ENCODE measurements around the gene PRDM8. TPM values are rescaled to one million over a fixed set of nuclear protein-coding genes. Genes with fewer than 3 reads are reported as not detected.

PRDM8 gene
- total and polyA plus RNA-seq, 2 experiments from 2014 or later: 0.65 to 1.8 TPM

DNA sequence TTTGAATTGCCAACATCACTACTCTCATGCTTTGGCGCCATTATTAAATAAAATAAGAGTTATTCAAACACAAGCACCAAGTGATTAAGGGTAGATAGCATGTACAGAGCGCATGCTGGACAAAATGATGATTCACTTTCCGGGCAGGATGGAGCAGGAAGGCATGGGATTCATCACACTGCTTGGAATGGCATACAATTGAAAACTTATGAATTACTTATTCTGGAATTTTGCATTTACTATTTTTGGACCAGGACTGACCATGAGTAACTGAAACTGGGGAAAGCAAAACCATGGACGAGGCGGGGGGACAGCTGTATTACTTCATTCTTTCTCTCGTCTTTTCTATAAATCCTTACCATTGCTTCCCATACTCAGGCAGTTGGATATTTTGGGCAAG is 40.7 kb downstream of the PRDM8 start:
- H3K4me2 ChIP-seq: no peak overlapping the region
- peaks cover 36% of the 10 kb centered on the region for H3K27me3 ChIP-seq
- no peak for DNase-seq (ENCODE audit: low spot score)
- no peak overlapping the region for H3K27ac ChIP-seq
- H3K79me2 ChIP-seq: no peaks in the 10 kb centered on the region
- no peak for TF ChIP-seq EZH2 (IDR thresholded peaks at IDR 0.05; ENCODE audit: borderline replicate concordance)
- TF ChIP-seq, protein P1, sequence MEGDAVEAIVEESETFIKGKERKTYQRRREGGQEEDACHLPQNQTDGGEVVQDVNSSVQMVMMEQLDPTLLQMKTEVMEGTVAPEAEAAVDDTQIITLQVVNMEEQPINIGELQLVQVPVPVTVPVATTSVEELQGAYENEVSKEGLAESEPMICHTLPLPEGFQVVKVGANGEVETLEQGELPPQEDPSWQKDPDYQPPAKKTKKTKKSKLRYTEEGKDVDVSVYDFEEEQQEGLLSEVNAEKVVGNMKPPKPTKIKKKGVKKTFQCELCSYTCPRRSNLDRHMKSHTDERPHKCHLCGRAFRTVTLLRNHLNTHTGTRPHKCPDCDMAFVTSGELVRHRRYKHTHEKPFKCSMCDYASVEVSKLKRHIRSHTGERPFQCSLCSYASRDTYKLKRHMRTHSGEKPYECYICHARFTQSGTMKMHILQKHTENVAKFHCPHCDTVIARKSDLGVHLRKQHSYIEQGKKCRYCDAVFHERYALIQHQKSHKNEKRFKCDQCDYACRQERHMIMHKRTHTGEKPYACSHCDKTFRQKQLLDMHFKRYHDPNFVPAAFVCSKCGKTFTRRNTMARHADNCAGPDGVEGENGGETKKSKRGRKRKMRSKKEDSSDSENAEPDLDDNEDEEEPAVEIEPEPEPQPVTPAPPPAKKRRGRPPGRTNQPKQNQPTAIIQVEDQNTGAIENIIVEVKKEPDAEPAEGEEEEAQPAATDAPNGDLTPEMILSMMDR (IDR thresholded peaks at IDR 0.05; ENCODE audit: poor library complexity): no peak
- no peak for TF ChIP-seq EZH2phosphoT487 (IDR thresholded peaks at IDR 0.05; ENCODE audit: low read depth, severe bottlenecking, unreplicated experiment)
- H3K36me3 ChIP-seq (replicated peaks; ENCODE audit: insufficient read depth, low read depth): no peaks in the 10 kb centered on the region
- 83% methylated on average over 6 of the region's 6 CpGs for WGBS (ENCODE audit: low lambda C conversion rate, missing lambda C conversion rate)
- H4K20me1 ChIP-seq (ENCODE audit: insufficient read depth, poor library complexity, severe bottlenecking): no peaks in the 10 kb centered on the region
- H3K4me1 ChIP-seq (ENCODE audit: insufficient read depth): no peaks in the 10 kb centered on the region
- H2AFZ ChIP-seq: no peak overlapping the region
- H3K9me2 ChIP-seq (replicated peaks; ENCODE audit: insufficient read depth): no peaks in the 10 kb centered on the region
- H3K9me3 ChIP-seq (ENCODE audit: low read depth): no peaks in the 10 kb centered on the region
- no peak overlapping the region for H3K4me3 ChIP-seq

DNA sequence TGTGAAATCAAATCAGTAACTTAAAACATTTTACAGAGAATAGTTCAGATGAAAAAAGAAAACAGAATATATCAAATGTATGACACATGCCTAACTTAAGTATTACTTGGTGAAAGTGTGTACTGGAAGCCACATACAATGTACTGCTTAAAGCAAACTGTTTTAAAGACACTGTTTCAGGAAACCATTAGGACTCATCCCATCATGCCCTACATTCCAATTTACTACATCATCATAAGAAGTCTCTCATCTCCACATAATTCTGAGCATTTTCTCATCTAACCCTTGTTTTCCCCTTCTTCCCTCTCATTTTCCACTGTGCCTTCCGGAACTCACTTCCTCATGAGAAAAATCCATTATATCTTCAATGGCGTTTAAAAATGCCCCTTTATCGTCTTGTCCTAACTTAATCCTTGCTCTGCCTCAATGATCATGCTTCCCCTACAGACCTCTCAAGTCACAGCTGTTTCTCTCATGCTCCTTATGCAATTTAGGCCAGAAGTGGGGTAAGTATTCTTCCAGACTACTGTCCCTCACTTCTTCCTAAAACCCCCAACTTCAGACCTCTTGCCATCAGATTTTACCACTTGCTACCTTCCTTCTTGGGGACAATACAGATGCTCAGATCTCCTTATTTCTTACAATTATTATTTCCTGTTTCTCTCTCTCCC is 42.3 kb downstream of the PRDM8 start:
- H2AFZ ChIP-seq: no peak overlapping the region
- TF ChIP-seq EZH2phosphoT487 (IDR thresholded peaks at IDR 0.05; ENCODE audit: low read depth, severe bottlenecking, unreplicated experiment) (no peak), EZH2 (IDR thresholded peaks at IDR 0.05; ENCODE audit: borderline replicate concordance) (no peak)
- TF ChIP-seq, protein P1 (IDR thresholded peaks at IDR 0.05; ENCODE audit: poor library complexity): no peak
- H3K9me2 ChIP-seq (replicated peaks; ENCODE audit: insufficient read depth): no peaks in the 10 kb centered on the region
- no peaks in the 10 kb centered on the region for H3K36me3 ChIP-seq (replicated peaks; ENCODE audit: insufficient read depth, low read depth)
- H3K9me3 ChIP-seq (ENCODE audit: low read depth): no peaks in the 10 kb centered on the region
- WGBS (ENCODE audit: low lambda C conversion rate, missing lambda C conversion rate): 86% methylated on average over 3 of the region's 3 CpGs
- peaks cover 43% of the 10 kb centered on the region for H3K27me3 ChIP-seq
- no peak overlapping the region for H3K27ac ChIP-seq
- no peaks in the 10 kb centered on the region for H4K20me1 ChIP-seq (ENCODE audit: insufficient read depth, poor library complexity, severe bottlenecking)
- H3K4me3 ChIP-seq: no peak overlapping the region
- H3K4me2 ChIP-seq: no peak overlapping the region
- no peaks in the 10 kb centered on the region for H3K79me2 ChIP-seq
- H3K4me1 ChIP-seq (ENCODE audit: insufficient read depth): no peaks in the 10 kb centered on the region
- no peak for DNase-seq (ENCODE audit: low spot score)

DNA sequence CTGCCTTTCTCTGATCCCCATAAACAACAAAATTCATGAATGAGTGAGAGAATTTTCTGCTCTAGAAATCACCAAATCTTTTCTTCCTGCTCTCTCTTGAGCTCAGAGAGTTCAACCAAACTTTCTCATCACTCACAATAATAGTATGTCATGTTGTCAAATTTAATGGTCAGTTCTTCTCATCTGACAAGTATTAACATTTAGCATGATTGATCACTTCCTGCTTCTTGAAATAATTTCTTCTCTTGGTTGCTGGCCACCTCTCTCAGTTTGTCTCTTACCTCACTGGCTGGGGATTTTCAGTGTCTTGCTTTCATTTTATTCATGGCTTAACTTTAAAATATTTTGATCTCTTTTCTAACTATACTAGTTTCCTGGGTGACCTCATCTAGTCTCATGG is 43.7 kb downstream of the PRDM8 start:
- H3K9me3 ChIP-seq (ENCODE audit: low read depth): no peaks in the 10 kb centered on the region
- peaks cover 46% of the 10 kb centered on the region for H3K27me3 ChIP-seq
- no peak overlapping the region for H3K4me2 ChIP-seq
- H3K36me3 ChIP-seq (replicated peaks; ENCODE audit: insufficient read depth, low read depth): no peaks in the 10 kb centered on the region
- no peaks in the 10 kb centered on the region for H3K9me2 ChIP-seq (replicated peaks; ENCODE audit: insufficient read depth)
- H4K20me1 ChIP-seq (ENCODE audit: insufficient read depth, poor library complexity, severe bottlenecking): no peaks in the 10 kb centered on the region
- no peak overlapping the region for H2AFZ ChIP-seq
- no peaks in the 10 kb centered on the region for H3K4me1 ChIP-seq (ENCODE audit: insufficient read depth)
- TF ChIP-seq EZH2phosphoT487 (IDR thresholded peaks at IDR 0.05; ENCODE audit: low read depth, severe bottlenecking, unreplicated experiment) (no peak), EZH2 (IDR thresholded peaks at IDR 0.05; ENCODE audit: borderline replicate concordance) (no peak)
- TF ChIP-seq, protein P1 (IDR thresholded peaks at IDR 0.05; ENCODE audit: poor library complexity): no peak
- H3K27ac ChIP-seq: no peak overlapping the region
- H3K4me3 ChIP-seq: no peak overlapping the region
- H3K79me2 ChIP-seq: no peaks in the 10 kb centered on the region
- no peak for DNase-seq (ENCODE audit: low spot score)

All from hepatocyte (in vitro differentiated cells).